GM19351 (cell line): ENCODE data around the gene MOSMO.

Experiments
- ATAC-seq: cut with Tn5 transposase; IDR thresholded peaks from one replicate; pipeline ENCODE4 v1.9.1; 2021; ENCODE audit warnings: mild to moderate bottlenecking, moderate library complexity; ENCODE audit not compliant: unreplicated experiment

MOSMO gene

GRCh38 chr16:22007509-22008214, at the start of gene MOSMO:
MOSMO (plus strand) TSS chr16:22008111; CDS start chr16:22008302, 191 bp downstream.
- peak; percentile 75 for ATAC-seq

- no peak for ATAC-seq
These were observed 48.9 kb upstream of the MOSMO start for GRCh38 chr16:21959050-21959449.

DNA sequence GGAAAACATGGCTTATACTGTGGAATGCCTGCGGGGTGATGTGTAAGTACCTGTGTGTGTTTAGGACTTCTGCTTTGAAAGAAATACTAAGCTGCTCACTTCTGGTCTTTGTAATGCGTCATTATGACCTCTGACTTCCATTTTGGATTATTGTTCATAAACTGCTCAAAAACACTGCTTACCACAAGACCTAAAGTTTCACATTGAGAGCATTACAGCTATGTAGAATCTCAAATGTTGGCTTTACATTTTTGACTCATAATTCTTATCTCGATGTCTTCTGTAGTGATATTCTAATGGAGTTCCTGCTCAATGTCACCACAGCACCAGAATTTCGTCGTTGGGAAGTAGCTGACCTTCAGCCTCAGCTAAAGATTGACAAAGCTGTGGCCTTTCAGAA, 45.4 kb upstream of the MOSMO start:
- ATAC-seq: no peak

GRCh38 chr16:21963887-21964286, 44.0 kb upstream of the MOSMO start:
- ATAC-seq: no peak

- ATAC-seq: no peak
These were observed 43.6 kb upstream of the MOSMO start for GRCh38 chr16:21964353-21964752.

GRCh38 chr16:21971856-21972255, 36.1 kb upstream of the MOSMO start:
- no peak for ATAC-seq

DNA sequence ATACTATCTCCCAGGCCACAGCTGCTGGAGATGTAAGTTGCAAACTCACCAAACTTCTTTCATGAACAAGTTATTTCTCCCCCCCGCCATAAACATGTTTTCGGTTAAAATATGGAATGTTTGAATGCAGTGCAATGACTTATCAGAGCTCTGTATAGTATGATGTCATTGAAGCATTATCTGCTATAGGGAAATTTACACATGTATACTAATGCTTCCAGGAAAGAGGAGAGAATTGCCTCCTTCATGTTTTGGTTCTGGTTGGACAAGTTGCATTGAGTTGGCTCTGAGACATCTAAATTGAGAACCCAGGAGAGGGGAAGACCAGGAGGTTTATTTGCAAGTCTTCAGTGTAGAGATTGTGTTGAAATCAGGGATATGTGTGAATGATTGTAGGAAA, 34.0 kb upstream of the MOSMO start:
- ATAC-seq: no peak

DNA sequence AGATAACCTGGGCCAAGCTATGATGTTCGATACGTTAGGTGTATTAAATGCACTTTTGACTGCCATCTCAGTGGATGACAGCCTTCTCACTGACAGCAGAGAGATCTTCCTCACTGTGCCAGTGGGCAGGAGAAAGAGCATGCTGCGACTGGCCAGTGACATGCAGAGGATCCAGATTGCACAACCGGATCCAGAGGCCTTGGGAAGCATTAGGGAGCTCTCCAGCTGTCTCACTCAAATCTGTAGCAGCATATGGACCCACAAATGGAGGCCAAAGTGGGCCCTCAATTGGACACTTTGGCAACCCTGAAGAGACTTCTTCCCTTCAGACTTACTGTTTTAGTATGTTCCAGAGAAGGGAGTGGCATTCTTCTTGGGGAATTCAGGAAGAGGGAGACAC, 27.9 kb upstream of the MOSMO start:
- no peak for ATAC-seq

- no peak for ATAC-seq
These were observed 25.8 kb upstream of the MOSMO start for GRCh38 chr16:21982108-21982507.

DNA sequence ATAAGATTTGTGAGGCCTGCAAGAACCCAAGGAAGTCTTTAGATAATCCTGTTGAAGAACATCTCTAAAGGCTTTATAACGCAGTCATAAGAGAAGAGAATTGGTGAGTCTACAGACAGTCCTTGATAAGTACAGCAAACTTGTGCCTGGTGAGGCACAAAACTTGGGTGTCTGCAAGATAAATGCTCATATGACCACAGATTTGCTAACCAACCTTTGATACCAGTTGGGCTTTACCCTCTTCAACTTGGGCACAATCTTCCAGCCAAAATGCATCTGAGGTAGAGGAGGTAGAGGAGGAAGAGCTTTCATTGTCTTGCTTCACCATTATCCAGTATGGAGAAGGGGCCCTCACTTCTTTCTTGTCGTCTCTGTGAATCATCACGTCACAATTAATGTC, 23.8 kb upstream of the MOSMO start:
- ATAC-seq: no peak

DNA sequence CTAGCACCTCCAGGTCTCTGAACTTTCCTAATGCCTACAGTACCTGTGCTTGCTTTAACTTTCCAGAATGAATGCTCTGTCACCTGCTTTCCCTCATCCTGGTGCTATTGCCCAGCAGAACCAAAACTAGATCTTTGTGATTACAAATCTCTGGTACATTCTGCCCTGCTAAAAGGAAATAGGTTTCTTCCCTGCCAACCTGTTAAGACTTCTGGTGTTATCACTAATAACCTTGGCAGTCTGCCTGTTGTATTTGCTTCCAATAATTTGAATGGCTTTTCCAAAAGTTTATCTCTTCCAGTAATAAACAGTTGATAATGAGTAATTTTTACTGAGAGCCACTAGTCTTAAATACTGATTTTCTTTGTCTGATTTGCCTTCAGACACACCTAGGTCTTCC, 22.4 kb upstream of the MOSMO start:
- no peak for ATAC-seq

- no peak for ATAC-seq
These were observed 21.1 kb upstream of the MOSMO start for GRCh38 chr16:21986692-21987246.

GRCh38 chr16:21987498-21987897, 20.4 kb upstream of the MOSMO start:
- ATAC-seq: no peak

DNA sequence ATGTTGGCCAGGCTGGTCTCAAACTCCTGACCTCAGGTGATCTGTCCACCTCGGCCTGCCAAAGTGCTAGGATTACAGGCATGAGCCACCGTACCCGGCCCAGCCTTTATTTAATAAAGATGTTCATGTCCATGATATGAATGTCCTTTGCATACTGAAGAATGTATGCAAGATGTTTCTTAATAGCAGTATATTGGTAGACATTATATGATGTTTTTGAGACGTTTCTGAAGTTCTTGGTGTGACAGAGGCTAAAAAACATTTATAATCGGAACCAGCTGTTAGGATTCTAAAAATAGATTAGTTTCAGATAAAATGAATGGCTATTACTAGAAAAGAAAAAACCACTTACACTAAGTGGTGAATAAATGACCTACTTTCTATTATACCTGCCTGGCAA, 18.8 kb upstream of the MOSMO start:
- ATAC-seq: no peak

DNA sequence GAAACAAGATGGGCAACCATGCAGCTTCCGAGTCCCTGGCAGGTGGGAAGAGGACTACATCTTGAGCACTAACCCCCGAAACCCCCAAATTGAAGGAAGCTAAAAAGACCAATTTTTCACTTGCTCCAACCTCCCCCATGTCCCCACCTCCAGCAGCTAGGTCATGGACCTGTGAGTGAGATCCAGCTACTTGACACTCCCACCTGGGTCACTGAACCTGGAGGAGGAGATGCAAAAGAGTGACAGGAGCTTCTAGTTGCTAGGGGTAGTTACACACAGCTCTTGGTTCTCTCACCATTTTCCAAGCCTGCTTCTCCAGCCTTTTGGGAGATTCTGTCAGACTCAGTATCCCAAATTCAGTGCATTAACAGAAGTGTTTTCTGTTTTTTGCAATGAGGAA, 18.2 kb upstream of the MOSMO start:
- ATAC-seq: no peak

DNA sequence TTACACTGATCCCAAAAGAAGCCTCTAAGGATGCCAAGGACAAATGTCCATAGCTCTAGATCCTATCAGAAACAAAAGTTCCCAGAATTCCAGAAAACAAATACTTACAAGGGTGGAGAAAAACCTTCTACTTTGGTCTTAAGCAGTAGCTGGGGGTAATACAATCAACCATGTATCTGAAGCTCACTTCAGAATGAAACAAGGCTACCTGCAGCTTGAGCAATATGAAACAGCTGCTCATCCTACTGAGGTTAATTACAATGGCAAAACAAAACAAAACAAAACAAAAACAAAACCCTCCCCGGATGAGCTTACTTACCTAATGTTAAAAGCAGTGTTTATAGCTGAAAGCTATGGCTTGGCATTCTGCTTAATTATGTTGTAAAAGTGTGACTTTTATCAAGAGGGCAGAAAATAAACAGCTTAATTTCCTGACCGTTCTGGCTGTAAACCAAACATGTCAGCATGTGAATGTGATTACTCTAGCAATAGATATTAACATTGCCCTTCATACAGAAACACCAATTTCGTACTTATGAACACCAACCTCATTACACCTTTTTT, 17.4 kb upstream of the MOSMO start:
- ATAC-seq: no peak

GRCh38 chr16:21991621-21992020, 16.3 kb upstream of the MOSMO start:
- no peak for ATAC-seq

DNA sequence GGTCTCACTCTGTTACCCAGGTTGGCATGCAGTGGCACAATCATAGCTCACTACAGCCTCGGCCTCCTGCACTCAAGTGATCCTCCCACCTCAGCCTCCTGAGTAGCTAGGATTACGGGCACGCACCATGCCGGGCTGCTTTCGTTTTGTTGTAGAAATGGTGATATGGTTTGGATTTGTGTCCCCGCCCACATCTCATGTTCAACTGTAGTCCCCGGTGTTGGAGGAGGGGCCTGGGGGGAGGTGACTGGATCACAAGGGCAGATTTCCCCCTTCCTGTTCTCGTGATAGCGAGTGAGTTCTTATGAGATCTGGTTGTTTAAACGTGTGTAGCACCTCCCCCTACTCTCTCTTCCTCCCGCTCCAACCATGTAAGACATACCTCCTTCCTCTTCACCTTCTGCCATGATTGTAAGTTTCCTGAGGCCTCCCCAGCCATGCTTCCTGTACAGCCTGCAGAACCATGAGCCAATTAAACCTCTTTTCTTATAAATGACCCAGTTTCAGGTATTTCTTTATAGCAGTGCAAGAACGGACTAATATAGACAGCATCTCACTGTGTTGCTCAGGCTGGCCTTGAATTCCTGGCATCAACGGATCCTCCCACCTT, 12.9 kb upstream of the MOSMO start:
- ATAC-seq: no peak

- no peak for ATAC-seq
These were observed 10.8 kb upstream of the MOSMO start for GRCh38 chr16:21996923-21997696.

DNA sequence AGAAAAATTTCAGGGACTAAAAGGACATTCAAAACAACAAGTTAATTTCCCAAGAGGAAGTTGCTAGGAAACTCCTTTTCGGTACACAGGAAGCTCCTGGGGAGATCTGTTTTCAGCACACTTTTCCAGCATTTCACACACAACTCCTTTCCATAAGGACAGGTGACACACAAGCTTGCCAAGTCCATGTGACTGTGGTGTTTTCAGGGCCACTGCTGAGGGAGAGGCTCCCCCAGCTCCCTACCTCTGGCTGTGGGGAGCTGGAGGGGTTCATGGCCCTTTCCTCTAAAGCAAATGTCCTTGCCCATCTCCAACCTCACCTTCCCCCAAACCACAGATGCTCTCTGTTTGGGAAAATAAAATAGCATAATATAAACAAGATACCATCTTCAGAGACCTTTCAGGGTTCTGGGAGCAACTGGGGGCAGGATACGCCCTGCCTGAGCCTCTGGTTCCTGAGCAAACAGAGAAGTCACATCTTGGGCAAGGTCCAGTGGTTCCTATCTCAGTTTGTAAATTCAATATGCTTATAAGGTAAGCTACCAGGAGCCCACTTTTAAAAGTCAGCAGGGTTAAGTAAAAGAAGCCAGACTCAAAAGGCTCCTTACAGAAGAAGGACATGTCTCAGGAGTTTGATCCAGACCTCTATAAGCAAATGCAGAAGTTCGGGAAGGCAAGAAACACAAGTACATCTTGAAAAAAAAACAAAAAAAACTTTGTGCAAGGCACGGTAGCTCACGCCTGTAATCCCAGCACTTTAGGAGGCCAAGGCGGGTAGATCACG, 10.0 kb upstream of the MOSMO start:
- no peak for ATAC-seq

DNA sequence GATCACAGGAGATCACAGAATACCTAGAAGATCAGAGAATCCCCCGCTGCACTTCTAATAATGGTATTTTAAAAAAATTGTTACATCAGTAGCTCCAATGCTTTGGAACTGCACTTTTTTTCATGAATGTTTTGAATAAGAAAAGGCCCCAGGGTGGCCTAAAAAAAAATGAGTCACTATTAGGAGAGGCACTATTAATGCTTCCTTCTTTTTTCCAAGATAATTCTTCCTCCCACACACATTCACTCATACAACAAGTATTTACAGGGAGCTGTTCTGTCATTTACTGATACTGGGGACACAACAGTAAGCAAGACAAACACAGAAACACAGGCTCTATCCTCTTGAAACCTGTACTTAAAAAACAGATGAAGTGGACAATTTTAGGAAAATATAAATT, 6.3 kb upstream of the MOSMO start:
- no peak for ATAC-seq
